Colon (tissue), 2 donors: ENCODE measurements around the gene DSTYK.

Source experiments
- FAIRE-seq: peaks from 2 replicates; lab custom pipeline; 2012; peaks lifted over from hg19 to GRCh38; lab: Jason Lieb, UNC
- donor health status: control.
- donor health status: control.

DSTYK gene, protein sequence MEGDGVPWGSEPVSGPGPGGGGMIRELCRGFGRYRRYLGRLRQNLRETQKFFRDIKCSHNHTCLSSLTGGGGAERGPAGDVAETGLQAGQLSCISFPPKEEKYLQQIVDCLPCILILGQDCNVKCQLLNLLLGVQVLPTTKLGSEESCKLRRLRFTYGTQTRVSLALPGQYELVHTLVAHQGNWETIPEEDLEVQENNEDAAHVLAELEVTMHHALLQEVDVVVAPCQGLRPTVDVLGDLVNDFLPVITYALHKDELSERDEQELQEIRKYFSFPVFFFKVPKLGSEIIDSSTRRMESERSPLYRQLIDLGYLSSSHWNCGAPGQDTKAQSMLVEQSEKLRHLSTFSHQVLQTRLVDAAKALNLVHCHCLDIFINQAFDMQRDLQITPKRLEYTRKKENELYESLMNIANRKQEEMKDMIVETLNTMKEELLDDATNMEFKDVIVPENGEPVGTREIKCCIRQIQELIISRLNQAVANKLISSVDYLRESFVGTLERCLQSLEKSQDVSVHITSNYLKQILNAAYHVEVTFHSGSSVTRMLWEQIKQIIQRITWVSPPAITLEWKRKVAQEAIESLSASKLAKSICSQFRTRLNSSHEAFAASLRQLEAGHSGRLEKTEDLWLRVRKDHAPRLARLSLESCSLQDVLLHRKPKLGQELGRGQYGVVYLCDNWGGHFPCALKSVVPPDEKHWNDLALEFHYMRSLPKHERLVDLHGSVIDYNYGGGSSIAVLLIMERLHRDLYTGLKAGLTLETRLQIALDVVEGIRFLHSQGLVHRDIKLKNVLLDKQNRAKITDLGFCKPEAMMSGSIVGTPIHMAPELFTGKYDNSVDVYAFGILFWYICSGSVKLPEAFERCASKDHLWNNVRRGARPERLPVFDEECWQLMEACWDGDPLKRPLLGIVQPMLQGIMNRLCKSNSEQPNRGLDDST

DNA sequence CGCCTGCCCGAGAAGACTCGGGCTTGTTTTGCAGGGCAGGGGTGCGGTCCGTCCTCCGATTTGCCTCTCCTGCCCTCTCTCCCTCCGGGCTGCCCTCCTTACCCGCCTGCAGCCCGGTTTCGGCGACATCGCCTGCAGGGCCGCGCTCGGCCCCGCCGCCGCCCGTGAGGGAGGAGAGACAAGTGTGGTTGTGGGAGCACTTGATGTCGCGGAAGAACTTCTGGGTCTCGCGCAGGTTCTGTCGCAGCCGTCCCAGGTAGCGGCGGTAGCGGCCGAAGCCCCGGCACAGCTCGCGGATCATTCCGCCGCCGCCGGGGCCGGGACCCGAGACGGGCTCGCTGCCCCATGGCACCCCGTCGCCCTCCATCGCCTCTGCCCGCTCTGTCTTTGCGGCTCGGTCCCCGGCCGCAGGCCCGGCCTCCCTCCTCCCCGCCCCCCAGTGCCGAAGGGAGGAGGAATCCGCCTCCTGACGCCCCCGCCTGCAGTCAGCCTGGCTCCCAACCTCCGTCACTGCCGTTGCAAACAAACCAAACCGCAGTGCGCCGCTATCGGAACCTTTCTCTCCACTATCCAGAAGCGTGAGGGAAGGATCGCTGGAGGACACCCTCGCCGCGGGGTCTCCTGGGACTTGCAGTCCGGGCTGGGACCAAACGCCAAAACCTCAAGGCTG lies at the start of gene DSTYK:
DSTYK (minus strand) TSS at position 534 of the 670 bp plus-strand sequence; CDS start at position 367, 167 bp downstream.
- FAIRE-seq, result no peak

DNA sequence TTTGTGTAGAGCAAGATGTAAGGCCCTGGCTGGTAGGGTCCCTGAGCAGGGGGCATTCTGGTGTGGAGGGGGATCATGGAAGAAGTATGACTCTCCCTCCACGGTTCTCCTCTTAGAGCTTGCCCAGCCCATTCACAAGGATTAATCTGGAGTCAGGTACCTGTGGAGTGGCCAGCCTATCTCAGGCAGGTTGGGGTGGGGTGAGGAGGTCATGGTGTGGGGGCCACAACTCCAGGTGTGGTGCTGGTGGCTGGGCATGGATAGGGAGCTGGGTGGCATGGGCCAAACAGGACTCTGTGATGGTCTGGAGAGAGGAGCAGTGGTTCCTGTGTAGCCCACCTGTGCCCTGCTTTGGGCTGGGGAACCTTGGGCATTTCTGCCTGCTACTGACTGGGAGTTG lies 48.5 kb upstream of the DSTYK start:
- FAIRE-seq, result no peak

DNA sequence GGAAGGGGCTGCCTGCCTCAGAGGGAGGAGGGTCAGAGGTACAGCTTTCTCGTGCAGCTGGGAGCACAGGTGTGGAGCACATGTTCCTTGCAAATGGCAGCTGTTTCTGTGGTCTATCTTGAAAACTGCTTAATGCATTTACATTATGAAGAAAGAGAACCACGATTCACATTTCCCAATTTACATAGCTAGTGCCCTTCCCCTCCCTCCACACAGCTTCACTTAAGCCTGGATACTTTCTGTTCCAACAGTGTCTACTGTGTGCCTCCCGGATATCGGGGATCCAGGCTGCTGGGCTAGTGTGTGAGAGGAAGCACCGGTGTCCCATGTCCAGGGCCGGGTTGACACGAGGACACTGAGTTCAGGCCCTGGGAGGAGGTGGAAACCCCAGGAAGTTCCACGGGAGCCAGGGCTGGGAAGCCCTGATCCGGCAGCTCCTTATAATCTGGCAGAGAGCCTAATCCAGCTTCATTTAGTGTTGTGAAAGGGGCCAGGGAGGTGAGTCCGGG lies 47.9 kb upstream of the DSTYK start:
- FAIRE-seq, result no peak

DNA sequence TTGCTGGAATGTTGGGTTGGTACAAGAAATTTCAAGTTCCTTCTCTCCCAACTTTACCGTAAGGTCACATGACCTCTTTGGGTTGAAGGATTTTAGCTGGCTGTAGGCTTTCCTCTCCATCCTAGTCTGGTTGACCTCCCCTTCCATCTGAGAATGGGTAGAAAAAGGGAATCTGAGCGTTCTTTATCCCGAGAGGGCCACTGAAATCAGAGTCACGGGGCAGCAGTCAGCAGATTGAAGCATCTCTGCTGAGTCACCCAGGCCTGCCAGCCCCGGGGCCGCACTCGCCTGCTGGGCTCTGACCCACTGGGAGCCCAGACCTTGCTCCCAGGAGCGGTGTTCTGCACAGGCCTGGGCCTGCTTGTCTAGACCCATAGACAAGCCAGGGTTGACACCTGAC lies 47.2 kb upstream of the DSTYK start:
- no peak for FAIRE-seq

DNA sequence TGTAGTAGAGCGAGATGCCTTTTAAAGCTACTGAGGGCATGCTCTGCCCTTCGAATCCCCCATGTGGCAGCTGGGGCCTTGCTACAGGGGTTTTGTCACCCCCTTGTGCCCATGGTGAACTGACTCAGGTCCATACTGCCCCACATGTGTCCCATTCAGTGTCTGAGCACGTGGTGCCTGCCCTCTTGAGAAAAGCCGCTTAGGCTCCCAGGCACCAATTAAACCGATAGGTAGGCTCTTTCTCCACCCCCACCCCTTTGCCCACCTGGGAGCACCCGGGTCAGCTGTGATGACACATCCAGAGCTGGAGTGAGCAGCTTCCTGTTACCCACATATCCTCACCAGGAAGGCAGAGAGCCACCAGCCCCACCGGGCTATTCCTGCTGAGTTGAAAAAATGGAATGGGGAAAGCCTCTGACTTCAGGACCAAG lies 46.8 kb upstream of the DSTYK start:
- no peak for FAIRE-seq

DNA sequence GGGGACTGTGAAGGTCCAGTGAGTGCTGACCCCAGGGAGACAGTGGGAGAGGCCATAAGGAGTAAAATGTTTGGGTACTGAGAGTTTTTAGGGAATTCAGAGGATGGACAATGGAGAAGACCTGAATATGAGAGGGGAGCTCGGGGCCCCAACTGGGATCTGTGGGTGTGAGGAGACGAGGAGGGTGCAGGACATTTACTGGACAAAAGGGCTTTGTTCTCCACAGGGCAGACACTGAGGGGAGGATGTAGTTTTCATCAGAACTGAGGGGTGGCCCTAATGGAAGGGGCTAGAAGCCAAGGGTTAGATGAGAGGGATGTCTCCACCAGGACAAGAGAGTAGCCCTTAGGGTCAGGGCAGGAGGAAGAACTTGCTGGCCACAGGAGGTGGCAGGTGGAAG lies 46.2 kb upstream of the DSTYK start:
- no peak for FAIRE-seq

DNA sequence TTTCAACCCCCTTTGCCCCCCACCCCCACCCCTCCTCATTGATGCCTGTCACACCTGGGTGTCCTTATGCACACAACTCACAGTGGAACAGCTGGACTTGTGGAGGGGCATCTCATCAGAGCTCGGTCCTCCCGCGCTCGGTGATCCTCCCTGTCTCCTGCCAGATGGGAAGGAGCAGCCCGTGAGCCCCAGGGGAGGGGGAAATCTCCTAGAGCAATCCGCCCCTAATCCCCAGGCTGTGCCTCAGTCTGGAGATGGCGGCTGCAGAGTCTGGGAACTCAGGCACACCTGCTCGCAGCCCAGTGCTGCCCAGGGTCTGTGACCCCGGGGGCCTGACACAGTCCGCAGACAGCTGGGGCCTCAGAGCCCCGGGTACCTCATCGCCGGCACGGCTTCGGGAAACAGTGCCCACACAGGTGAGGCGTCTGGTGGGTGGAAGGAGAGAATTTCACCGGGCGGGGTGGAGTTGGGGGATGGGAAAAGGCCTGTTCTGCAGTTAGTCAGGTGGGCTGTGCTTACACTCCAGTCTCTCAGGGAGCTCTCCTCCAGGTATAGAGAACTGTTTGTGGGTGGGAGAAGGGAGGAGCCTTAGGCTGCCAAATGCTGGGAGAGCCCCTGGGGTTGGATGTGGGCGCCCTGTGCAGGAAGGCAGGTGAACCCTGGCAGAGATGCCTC lies 45.6 kb upstream of the DSTYK start:
- FAIRE-seq, result no peak

DNA sequence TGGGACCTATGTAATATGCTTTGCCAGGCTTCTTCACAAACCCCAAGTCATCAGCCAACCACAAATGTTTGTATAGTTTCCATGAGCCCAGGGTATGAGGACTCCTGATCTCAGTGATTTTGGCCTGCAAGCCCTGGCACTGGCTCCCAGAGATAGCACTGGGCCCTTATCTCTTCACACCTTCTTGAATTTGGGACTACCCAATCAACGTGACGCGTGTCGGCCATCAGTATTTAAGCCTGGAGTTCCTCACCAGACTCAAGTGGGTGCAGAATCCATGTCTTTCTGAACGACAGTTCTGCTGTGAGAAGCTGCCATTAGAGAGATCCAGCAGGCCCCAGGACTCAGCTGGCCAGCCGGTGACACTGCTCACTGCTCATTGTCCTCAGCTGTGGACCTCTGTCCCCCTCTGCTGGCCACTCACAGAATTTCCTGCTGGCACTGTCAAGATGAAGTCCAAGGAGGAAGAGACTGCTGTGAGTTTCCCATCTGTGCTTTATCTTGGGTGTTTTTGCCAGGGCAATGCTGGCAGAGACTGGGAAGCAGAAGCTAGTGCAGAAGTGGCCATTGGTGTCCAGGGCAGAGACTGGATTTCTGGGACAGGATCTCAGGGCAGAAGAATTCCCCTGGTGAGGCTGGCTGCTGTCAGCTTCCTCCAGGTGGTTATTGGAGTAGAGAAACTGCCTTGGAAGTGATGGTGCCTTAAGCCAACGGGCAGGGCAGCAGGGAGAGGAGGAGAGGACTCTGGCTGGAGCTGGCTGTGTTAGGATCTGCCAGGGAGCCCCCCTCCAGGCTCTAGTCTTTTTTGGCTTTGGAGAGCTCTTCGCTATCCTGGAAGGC lies 44.7 kb upstream of the DSTYK start:
- no peak for FAIRE-seq

DNA sequence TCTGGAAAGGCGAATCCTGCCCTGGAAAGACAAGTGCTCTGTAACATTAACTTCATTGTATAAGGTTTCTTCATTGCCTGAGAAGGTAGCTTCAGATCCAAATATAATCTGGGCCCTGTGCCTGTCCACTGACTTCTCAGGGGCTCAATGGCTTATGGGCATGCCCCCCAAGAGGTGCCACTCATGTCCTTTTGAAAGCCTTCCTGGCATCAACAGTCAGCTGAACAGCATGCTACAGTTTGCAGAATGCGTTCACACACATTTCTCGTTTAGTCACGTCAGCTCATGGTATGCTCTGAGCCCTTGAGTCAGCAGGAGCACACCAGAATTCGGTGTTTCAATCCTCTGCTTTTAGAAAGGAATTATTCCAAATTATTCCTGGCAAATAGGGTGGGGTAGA lies 40.1 kb upstream of the DSTYK start:
- FAIRE-seq, result no peak

DNA sequence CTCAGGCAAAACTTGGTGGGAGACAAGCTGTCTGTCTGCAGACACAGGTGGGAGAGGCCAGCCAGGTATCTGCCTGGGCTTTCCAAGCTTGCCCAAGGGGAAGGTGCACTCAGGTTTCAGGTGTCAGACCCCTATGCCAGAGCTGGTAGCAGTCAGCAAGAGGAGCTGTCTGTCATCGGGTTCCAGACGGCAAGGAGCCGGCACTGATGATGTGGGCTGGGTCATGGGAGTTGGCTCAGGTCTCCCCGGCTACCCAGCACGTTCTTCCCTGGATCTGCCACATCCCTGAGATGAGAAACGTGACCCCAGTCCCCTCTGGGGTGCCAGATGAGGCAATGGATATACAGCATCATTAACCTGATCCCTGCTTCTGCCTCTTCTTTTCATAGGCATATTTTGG lies 39.2 kb upstream of the DSTYK start:
- no peak for FAIRE-seq

DNA sequence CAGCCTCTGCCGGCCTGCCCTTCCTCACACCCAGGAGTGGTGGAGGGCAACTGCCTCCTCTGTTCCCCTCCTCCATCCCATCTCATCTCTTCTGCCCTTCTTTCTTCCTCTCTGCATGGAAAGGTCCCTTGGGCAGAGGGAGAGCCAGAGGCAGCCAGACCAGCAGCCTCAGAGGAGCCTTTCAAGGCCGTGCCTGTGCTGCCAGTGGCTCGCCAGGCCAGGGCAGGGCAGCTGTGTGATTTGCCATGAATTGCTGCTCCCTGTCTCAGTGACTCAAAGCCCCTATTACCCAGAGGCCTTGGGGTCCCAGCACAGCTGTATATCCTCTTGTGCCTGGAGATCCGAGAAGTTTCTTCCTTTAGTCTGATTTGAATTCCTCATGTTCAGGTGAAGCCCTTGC lies 38.1 kb upstream of the DSTYK start:
- FAIRE-seq, result no peak

DNA sequence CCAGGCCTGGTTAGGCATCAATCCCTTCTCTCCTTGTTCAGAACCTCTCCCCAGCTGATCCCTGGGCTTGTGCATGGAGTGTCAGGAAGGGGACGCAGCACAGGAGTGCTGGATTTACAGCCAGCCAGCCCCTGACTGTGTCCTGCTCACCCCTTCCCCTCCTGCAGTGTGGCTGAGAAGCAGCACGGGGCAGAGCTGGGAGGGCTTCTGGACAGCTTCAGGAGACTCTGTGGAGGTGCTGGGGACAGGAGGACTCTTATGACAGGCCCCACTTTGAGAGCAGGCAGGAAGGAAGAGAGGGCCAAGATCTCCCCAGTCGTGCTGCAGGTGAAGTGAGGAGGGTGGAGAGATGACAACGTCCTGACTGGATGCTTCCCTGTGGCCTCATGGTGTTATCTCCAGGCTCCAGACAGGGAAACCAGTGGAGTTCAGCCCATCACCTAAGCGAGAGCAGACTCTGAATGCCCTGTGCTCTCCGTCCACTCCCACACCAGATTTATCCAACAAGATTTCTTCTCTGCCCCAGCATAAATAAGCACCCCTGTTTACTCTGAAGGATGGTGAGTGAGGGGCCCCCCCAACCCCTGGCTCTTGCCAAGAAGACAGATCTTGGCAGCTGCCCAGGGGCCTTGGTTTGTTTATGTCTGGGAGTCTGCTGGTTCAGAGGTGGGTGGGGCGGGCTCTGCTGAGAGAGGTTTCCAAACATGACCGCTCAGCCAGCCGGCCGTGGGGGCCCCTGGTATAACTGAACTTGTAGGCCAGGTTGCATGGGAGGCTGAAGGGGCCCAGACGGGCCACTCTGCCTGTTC lies 37.5 kb upstream of the DSTYK start:
- no peak for FAIRE-seq

DNA sequence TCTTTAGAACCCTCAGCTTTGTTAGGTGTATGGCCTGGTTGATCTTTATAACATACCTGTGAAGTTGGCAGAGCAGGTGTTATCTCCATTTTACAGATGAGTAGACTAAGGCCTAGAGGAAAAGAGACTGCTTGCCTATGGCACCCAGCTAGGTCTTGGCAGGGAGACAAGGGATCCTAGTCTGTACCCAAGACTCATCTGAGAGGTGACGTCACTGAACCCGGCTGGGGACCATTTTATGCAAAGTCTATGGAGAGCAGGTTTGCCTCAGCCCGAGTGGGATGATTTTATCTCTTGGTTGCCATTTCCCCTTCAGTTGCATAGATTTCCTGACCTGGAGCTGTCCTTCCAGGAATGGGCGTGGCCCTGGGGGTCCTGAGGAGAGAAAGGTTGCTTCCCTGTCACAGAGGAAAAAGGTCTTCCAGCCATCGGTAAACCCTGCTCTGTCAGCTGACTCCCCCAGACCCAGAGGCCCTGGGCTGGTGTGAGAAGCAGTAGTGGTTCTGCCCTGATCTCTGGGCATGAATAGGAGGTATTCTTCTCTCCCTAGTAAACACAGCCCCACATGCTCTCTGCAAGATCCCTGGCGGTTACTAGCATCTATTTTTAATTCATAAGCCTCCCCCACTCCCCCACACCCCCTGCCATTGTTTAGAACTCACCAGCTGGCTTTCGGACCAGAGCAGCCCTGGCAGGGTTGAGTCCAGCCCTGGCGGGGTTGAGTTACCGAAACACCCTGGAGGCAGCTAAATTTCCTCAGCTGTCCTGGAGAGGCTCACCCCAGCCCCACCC lies 35.8 kb upstream of the DSTYK start:
- no peak for FAIRE-seq

DNA sequence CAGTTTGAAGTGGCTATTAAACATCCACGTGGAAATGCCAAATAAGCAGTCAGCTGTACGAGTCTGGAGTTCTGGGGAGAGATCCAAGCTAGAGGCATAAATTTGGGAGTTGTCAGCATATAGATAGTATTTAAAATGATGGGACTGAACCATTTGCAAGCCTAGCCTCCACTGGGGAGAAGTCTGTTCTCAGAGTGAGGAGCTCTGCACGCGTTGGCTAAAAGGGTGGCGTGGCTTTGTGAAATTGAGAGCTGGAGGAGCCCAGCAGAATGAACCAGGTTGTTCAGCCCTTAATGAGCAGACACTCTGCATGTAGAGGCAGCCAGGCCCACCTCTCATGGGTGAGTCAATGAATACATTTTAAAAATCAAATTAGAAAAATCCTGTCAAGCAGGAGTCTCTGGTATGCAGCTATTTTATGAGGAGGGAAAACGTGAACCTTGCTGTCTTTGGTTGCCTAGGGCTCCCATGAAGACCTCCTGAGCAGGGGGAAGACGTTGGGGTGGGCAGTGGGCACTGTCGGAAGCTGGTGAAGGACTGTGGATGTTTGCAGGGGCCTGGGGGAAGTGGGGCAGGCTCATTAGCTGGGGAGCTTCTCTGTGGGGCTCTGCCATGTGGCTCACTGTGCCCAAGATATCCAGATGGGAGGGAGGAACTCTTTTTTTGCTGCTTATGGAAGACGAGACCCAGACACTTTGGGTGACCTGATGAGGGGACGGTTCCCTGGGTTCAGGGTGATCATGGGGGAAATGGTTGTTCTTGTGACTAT lies 35.0 kb upstream of the DSTYK start:
- no peak for FAIRE-seq

DNA sequence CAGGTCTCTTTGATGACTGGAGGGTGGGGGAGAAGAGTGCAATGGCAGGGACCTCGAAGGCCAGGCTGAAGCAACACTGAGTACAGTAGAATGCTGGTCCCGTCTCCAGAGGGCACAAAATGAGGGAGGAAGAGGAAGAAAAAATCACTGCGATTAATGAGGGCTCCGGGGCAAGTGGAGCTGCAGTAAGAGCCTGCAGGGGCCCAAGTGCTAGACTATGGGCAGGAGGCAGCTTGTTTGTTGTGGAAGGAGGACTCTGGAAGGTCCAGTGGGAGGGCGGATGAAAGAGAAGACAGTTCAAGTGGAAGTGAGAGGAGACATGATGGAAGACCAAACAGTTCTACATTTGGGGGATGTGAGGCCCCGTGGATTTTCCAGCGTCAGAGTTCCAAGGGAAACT lies 33.6 kb upstream of the DSTYK start:
- FAIRE-seq, result no peak

DNA sequence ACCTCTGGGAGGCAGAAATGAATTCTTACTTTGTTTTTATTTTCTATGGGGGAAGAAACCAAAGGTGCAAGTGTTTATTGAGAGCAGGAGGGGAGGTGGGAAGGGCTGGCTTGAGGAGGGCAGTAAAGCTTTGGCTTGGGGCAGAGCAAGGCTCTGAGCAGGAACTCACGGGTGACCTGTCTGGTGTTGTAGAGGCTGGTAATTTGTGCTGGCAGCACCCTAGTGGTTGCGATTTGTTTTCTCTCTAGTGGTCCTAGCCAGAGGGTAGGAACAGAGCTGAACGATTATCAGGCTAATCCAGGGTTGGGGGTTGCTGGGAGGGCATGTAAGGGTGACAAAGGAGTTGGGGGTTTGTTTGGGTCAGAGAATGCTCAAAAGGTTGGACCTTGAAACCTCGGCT lies 32.9 kb upstream of the DSTYK start:
- FAIRE-seq, result no peak

DNA sequence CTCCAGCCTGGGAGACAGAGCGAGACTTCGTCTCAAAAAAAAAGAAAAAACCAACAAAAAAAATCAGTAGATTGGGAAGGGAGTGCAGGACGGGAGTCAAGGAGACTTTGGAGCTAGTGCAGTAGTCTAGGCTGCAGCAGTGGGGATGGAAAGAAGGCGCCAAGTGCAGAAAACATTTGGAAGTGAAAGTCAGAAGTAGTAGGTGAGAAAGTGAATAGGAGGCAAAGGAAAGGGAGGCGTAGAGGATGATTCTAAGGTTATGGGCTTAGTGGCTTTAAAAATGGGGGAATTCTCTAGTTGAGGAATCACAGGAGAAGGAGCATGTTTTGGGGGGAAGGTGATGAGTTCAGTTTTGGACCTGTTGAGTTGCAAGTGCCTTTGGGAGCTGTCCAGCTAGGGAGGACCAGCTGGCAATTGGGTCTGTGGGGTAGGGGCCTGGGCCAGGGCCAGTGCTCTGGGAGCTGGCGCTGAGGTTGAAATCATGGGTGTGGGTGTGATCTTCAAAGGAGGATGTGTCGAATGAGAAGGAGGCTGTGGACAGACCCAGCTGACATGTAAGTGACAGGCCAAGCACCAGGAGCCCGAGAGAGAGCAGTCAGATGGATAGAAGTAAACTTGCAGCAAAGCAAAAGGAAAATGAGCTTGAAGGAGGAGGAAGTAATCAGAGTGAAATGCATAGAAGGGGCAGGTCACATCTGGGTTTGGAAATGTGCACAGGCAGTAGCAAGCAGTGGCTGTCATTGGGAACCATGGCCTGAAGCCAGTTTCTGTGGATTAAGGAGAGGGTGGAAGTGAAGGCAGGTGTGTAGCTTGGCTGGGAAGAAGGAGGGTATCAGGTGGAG lies 32.1 kb upstream of the DSTYK start:
- FAIRE-seq, result no peak
